Subcutaneous abdominal adipose tissue (tissue), 5 donors: ENCODE data around the gene CCS.
"Not testable (repeated sequence)": the region's sequence is repeated elsewhere in the genome, so short reads cannot be mapped to it uniquely, and the experiment has no call there.

Source experiments
- H3K27ac ChIP-seq: one replicate; pipeline ENCODE4 v1.7.0; 2013; ENCODE audit warnings: low read depth, mild to moderate bottlenecking, inconsistent platforms, low read length, moderate library complexity
- H3K27me3 ChIP-seq, 5 donors: one replicate each; pipeline ENCODE4 v1.7.0; 2013; ENCODE audit warnings: low read length in 5 of 5, inconsistent platforms in 1 of 5; ENCODE audit not compliant: control insufficient read depth in 5 of 5, insufficient read depth in 4 of 5
- H3K36me3 ChIP-seq, 5 donors: one replicate each; pipeline ENCODE4 v1.7.0; 2013; ENCODE audit warnings: low read length in 5 of 5; ENCODE audit not compliant: control insufficient read depth in 5 of 5, insufficient read depth in 5 of 5
- H3K4me1 ChIP-seq, 5 donors: one replicate each; pipeline ENCODE4 v1.7.0; 2013; ENCODE audit warnings: low read length in 5 of 5, mild to moderate bottlenecking in 3 of 5, moderate library complexity in 1 of 5; ENCODE audit not compliant: control insufficient read depth in 5 of 5, insufficient read depth in 5 of 5
- H3K4me3 ChIP-seq, 5 donors: one replicate each; pipeline ENCODE4 v1.7.0; 2013; ENCODE audit warnings: low read length in 5 of 5, low read depth in 1 of 5
- H3K9ac ChIP-seq, 5 donors: one replicate each; pipeline ENCODE4 v1.7.0; 2013; ENCODE audit warnings: low read length in 5 of 5, mild to moderate bottlenecking in 4 of 5, moderate library complexity in 3 of 5
- H3K9me3 ChIP-seq, 5 donors: one replicate each; pipeline ENCODE4 v1.7.0; 2013; ENCODE audit warnings: low read length in 5 of 5; ENCODE audit not compliant: control insufficient read depth in 5 of 5
- donor health status: healthy.
- donor health status: healthy.
- donor health status: healthy.
- donor health status: healthy.
- donor health status: healthy.

Gene CCS

DNA sequence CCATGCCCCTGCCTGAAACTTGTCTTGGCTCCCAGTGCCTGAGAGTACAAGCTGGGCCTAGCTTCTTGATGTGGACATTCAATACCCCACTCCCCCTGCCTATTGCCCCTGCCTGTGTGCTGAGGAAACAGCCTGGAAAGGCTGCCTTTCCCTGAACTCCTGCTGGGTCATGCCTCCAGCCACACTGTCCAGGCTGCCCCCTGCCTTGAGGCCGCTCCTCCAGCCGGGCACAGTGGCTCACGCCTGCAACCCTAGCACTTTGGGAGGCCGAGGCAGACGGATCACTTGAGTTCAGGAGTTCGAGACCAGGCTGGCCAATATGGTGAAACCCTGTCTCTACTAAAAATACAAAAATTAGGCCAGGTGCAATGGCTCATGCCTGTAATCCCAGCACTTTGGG lies 10.1 kb downstream of the CCS start:
- Histone ChIP-seq H3K4me1 (peaks cover 3 to 46% (median 33%) of the 10 kb centered on the region in 5 donors), H3K9me3 (no peaks in the 10 kb centered on the region), H3K27ac (no peak overlapping the region), H3K36me3 (peaks cover 0 to 51% (median 26%) of the 10 kb centered on the region in 5 donors), H3K4me3 (no peak overlapping the region), H3K27me3 (no peaks in the 10 kb centered on the region), H3K9ac (no peak overlapping the region)

GRCh38 chr11:66604155-66604554 lies 11.2 kb downstream of the CCS start:
- Histone ChIP-seq H3K4me3 (no peak overlapping the region), H3K4me1 (peaks cover 3 to 46% (median 33%) of the 10 kb centered on the region in 5 donors), H3K9ac (no peak overlapping the region), H3K27ac (no peak overlapping the region), H3K36me3 (peaks cover 0 to 49% (median 23%) of the 10 kb centered on the region in 5 donors), H3K9me3 (no peaks in the 10 kb centered on the region), H3K27me3 (no peaks in the 10 kb centered on the region)

DNA sequence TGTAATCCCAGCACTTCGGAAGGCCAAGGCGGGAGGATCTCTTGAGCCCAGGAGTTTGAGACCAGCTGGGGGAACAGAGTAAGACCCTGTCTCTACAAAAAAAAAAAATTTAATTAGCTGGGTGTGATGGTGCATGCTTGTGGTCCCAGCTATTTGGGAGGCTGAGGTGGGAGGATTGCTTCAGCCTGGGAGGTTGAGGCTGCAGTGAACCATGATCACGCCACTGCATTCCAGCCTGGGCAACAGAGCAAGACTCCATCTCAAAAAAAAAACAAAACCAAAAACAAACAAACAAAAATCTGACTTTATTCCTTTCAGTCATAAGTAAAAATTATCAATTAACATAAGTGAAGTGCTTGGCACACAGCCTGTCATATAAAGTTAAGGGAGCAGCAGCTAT lies 13.6 kb downstream of the CCS start:
- H3K9ac ChIP-seq, result not testable (repeated sequence)
- Histone ChIP-seq H3K27ac (peak overlapping the region; percentile 88), H3K4me1 (peaks cover 3 to 30% (median 16%) of the 10 kb centered on the region in 5 donors)

GRCh38 chr11:66607126-66607834 lies 14.3 kb downstream of the CCS start:
- Histone ChIP-seq H3K9me3 (no peaks in the 10 kb centered on the region), H3K4me3 (no peak overlapping the region), H3K27me3 (no peaks in the 10 kb centered on the region), H3K36me3 (peaks cover 0 to 38% (median 13%) of the 10 kb centered on the region in 5 donors), H3K9ac (peak overlapping the region in 2 of 5 donors; percentile 44 to 58), H3K27ac (peak overlapping the region; percentile 88), H3K4me1 (peaks cover 3 to 23% (median 11%) of the 10 kb centered on the region in 5 donors)

More for the DNA sequence above, 13.6 kb downstream of the CCS start:
- H3K9me3 ChIP-seq, H3K4me3 ChIP-seq, H3K27me3 ChIP-seq: not testable (repeated sequence)
- peaks cover 0 to 38% (median 13%) of the 10 kb centered on the region in 5 donors for H3K36me3 ChIP-seq

DNA sequence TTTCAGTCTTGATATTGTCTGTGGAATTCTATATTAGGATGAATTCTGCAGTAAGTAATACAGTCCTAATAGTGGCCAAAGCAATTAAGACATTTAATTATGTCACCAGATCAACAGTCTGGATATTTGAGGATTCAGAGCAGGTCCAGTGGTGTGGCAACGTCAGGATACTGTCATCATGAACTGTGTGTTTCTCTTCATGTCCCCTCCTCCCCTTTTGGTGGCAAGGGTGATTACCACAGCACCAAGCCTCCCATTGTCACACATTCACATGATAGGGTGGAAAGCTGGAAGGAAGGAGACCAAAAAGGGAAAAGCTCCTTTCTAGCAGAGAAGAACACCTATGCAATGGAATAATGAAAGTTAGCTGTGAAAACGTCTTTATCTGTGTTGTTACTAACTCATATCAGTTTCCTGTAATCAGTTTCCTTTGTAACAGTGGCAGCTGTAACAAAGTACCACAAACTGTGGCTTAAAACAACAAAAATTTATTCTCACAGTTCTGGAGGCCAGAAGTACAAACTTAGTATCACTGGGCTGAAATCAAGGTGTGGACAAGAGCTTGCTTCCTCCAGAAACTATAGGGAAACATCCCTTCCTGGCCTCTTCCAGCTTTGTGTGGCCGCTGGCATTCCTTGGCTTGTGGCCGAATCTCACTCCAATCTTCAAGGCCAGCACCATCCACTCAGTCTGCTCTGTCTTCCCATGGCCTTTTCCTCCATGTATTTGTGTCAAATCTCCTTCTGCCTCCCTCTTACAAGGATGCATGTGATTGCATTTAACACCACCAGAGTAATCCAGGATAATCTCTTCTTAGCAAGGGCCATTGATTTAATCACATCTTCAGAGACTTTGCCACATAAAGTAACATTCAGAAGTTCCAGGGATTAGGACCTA lies 17.0 kb downstream of the CCS start:
- H3K9me3 ChIP-seq, result no peaks in the 10 kb centered on the region
- H3K27ac ChIP-seq, result no peak overlapping the region
- peaks cover 3 to 15% (median 9%) of the 10 kb centered on the region in 5 donors for H3K4me1 ChIP-seq
- no peaks in the 10 kb centered on the region for H3K27me3 ChIP-seq
- peaks cover 0 to 21% (median 13%) of the 10 kb centered on the region in 5 donors for H3K36me3 ChIP-seq
- no peak overlapping the region for H3K9ac ChIP-seq
- H3K4me3 ChIP-seq, result no peak overlapping the region

- no peaks in the 10 kb centered on the region for H3K27me3 ChIP-seq
- H3K9ac ChIP-seq, result no peak overlapping the region
- peaks cover 2 to 16% (median 10%) of the 10 kb centered on the region in 5 donors for H3K4me1 ChIP-seq
- H3K9me3 ChIP-seq, result no peaks in the 10 kb centered on the region
- no peaks in the 10 kb centered on the region for H3K36me3 ChIP-seq
- no peak overlapping the region for H3K27ac ChIP-seq
- no peak overlapping the region for H3K4me3 ChIP-seq
Measured at GRCh38 chr11:66612458-66612857, 19.5 kb downstream of the CCS start.

DNA sequence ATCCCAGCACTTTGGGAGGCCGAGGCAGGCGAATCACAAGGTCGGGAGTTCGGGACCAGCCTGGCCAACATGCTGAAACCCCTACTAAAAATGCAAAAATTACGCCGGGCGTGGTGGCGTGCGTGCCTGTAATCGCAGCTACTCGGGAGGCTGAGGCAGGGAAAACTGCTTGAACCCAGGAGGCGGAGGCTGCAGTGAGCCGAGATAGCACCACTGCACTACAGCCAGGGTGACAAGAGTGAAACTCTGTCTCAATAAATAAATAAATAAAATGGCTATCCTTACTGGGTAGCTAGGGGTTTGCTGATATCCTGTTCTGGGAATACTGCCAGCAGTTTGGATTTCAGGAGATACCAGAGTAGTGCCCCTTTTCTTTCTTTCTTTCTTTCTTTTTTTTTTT lies 21.1 kb downstream of the CCS start:
- no peaks in the 10 kb centered on the region for H3K27me3 ChIP-seq
- H3K9me3 ChIP-seq, result no peaks in the 10 kb centered on the region
- no peak overlapping the region for H3K4me3 ChIP-seq
- H3K9ac ChIP-seq, result no peak overlapping the region
- H3K4me1 ChIP-seq, result peaks cover 4 to 31% (median 24%) of the 10 kb centered on the region in 5 donors
- H3K36me3 ChIP-seq, result no peaks in the 10 kb centered on the region
- no peak overlapping the region for H3K27ac ChIP-seq

GRCh38 chr11:66616379-66617154 lies 23.6 kb downstream of the CCS start, which contains the start of gene RBM14:
RBM14 (plus strand) TSS chr11:66616630; CDS start chr11:66616721, 91 bp downstream.
- Histone ChIP-seq H3K9me3 (no peaks in the 10 kb centered on the region), H3K9ac (peak within 1 kb of the TSS; percentile 90 to 98 (median 97)), H3K4me3 (peak within 1 kb of the TSS; percentile 75 to 100 (median 99)), H3K4me1 (peaks cover 4 to 45% (median 42%) of the 10 kb centered on the region in 5 donors), H3K27me3 (no peaks in the 10 kb centered on the region), H3K36me3 (no peaks in the 10 kb centered on the region), H3K27ac (peak within 1 kb of the TSS; percentile 97)

DNA sequence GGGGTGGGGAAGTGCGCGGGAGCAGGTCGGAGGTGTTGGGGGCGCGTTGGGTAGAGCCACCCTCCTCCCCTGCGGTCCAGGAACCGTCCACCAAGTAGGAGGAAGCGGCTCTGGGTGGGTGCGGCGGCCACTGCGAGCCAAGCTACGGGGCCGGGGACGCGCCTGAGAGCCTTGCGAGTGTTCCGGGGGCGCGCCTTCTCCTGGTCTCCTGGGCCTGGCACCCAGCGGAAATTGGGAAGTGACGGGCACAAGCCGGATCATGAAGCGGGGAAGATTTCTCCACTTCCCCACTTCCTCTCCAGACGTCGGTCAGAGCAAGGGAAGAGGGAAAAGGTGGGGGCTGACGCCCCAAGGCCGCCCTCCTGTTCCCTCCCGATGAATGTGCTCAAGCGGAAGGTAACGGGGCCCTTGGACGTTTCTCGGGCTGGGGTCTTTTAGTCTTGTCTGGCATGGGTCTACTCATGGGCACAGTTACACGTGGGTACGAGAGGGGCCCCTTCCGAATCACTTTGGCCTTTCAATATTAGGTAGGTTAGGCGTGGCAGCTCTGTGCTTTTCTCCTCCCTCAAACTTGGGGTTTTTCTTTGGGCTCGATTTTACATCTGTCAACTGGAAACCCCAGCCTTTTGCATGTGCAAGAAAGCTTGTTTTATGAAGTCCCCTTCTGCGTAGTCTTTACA lies 24.3 kb downstream of the CCS start:
- H3K9ac ChIP-seq, result peak overlapping the region; percentile 90 to 98 (median 97)
- H3K36me3 ChIP-seq, result peaks cover 0 to under 1% (median 0%) of the 10 kb centered on the region in 5 donors
- H3K4me1 ChIP-seq, result peaks cover 4 to 48% (median 46%) of the 10 kb centered on the region in 5 donors
- H3K27me3 ChIP-seq, result no peaks in the 10 kb centered on the region
- H3K27ac ChIP-seq, result peak overlapping the region; percentile 97
- H3K9me3 ChIP-seq, result no peaks in the 10 kb centered on the region
- H3K4me3 ChIP-seq, result peak overlapping the region; percentile 75 to 100 (median 99)
